Activated CD8-positive, alpha-beta memory T cell treated with anti-CD3 and anti-CD28 coated beads for 1 hour (primary cell): Measurements from ENCODE around the gene ZNF254.
"Not testable (repeated sequence)": the region's sequence is repeated elsewhere in the genome, so short reads cannot be mapped to it uniquely, and the experiment has no call there.

Source experiments
- DNase-seq, 2 donors: peaks; one replicate each; pipeline ENCODE4 v3.0.0-alpha.2; 2020; ENCODE audit warnings: low read depth in 1 of 2; ENCODE audit errors: extremely low read depth in 1 of 2

ZNF254 gene

DNA sequence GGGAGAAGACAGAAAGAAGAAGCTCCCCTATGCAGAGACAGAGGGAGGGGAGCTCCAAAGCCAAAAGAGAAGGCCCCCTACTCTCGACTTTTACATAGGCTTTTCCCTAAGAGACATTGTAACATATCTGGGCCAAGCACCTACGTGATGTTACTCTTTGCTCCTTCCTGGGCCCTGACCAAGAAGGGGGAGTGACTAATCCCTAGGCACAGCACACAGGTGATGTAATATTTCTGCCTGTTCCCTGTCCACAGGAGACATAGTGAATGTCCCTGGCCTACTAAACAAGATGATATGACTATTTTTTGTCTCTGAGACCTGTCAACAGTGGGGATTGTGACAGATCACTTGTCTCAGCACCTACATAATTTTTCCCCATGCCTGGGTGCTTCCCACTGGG, 15.9 kb upstream of the ZNF254 start:
- no peak for DNase-seq

DNA sequence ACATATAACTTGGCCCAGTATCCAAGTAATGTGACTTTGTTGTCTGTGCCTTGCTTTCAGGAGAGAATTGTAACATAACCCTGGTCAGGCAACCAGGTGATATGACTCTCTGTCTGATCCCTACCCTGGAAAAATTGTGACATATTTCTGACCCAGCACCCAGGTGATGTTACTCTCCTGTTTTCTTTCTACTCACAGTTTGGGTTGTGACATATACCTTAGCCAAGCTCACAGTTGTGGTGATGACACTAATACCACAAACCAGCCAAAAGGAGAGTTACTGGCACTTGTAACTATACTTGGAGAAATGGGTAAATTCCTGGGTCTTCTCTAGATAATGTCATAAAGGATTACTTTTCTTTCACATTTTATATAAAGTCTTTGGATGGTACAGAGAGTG, 14.3 kb upstream of the ZNF254 start:
- DNase-seq, result no peak

DNA sequence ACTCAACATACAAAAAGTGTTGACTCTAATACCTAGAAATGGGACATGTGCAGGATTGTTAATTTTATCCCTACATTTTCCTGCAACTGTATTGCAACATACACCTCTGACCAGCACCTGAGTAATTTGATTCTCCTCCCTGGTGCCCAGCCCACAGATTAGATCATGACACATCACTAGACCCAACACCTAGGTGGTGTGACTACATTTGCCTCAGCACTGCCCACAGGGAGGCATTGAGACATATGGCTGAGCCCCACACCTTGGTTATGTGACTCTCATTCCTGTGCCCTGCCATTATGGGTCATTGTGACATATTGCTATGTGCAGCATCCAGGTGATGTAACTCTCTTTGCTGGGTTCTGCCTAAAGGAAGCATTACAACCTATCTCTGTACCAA, 13.2 kb upstream of the ZNF254 start:
- no peak for DNase-seq

DNA sequence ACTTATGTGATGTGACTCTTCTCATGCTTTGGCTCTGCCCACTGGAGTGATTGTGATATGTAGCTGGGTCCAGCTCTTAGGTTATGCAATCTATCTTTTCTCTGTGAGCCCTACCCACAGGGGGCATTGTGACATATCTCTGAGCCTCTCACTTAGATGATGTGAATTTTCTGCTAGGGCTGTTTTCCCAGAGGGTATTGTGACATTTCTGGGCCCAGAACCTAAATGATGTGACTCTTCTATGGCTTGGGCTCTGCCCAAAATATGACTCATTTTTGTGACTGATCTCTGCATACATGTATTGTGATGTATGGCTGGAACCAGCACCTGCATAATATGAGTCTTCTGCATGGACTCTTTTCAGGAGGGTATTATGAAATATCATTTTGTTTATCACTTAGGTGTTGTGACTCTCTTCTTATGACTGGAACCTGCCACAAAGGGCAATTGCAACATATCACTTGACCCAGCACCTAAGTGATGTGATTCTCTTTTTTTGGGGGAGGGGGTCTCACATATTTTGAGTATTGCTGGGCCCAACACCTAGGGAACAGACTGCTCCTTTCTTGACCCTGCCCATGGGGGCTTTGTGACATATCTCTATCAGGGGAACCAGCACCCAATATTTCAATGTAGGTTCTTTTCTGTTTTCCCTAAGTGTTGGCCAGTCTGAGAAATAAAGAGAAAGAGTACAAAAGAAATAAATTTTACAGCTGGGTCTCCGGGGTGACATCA, 12.1 kb upstream of the ZNF254 start:
- no peak for DNase-seq

DNA sequence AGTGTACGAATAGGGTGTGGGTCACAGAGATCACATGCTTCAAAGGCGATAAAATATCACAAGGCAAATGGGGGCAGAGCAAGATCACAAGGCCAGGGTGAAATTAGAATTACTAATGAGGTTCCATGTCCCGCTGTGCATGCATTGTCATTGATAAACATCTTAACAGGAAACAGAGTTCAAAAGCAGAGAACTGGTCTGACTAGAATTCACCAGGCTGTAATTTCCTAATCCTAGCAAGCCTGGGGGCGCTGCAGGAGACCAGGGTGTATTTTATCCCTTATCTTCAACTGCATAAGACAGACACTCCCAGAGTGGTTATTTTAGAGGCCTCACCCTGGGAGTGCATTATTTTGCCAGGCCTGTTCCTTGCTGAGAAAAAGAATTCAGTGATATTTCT, 11.5 kb upstream of the ZNF254 start:
- not testable (repeated sequence) for DNase-seq

DNA sequence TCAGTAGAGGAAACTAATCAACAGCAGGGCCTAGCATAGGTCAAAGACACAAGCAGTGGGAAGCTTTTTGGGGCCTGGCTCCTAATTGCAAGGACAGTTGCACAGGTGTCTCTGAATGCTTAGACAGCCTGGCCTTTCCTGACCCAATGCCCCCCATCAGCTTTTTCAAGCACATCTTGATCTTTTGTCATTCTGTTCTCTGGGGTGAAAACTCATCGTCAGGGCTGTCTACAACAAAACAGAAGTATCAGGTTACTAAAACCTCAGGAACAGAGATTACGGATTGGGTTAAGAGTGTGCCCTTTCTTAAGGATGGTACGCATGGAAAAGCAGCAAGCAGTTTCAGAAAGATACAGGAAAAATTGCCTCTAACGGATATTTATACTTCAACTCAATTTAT, 8.3 kb upstream of the ZNF254 start:
- no peak for DNase-seq

DNA sequence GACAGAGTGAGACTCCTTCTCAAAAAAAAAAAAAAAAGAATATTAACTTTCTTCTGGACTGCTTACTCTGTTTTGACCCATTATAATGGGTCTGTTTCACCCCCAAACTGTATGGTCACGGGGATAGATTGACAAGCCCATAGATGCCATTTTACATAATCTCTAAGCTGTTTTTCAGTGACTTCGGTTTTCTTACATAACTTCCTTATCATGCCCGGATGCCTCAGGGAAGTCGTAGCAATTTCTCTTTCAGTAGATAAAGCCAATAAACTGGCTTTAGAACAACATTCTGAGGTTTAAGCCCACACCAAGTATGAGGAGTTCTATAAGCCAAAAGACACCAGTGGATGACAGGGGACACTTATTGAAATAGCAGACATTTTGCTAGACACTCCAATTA, 5.9 kb upstream of the ZNF254 start:
- no peak for DNase-seq

DNA sequence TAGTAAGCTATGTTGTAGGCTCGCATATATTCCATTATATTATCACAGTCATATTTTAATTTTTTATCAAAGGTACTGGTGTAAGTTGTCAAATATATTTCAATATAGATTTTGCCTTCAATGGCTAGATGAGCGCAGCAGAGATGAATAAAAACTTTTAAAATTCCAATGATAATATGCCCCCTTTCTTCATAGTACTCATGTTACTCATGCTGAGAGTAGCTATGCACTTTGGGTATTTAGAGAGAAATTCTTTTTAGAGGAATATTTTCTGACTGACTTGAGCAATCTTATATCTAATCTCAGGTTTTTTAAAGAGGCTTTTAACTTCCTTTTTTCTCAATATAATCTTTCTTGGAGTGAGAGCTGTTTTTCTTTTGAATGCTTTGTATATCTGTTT, 11.4 kb downstream of the ZNF254 start:
- no peak for DNase-seq

DNA sequence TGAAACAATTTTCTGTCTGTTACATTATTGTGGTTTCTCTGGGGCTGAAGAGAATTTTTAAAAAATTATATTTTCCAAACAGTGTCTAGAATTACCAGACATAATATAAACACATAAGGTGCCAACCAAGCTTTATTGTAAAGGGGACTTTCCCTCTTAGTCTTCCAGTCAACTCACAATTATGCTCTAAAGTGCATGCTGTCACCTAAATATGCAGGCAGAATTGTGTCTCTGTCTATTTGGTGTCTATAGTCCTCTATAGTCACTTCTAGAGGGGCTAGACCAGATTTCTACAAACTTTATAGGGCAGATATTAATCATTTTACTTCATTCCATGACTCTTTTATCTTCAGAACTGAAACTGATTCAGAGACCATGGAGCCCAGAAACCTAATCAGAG, 12.8 kb downstream of the ZNF254 start:
- no peak for DNase-seq

DNA sequence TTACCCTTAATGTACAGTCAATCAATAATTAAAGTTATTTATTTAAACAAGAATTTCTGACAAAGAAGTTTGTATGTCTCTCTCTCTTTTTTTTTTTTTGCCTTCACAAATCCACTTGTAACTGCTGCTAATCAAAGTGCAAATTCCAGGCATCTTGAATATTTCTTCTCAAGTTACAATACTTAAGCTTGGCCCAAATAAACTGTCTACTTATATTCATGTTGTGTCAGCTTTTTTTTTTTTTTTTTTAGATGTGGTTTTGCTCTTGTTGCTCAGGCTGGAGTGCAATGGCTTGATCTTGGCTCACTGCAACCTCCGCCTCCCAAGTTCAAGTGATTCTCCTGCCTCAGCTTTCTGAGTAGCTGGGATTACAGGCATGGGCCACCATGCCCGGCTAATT, 13.6 kb downstream of the ZNF254 start:
- not testable (repeated sequence) for DNase-seq

DNA sequence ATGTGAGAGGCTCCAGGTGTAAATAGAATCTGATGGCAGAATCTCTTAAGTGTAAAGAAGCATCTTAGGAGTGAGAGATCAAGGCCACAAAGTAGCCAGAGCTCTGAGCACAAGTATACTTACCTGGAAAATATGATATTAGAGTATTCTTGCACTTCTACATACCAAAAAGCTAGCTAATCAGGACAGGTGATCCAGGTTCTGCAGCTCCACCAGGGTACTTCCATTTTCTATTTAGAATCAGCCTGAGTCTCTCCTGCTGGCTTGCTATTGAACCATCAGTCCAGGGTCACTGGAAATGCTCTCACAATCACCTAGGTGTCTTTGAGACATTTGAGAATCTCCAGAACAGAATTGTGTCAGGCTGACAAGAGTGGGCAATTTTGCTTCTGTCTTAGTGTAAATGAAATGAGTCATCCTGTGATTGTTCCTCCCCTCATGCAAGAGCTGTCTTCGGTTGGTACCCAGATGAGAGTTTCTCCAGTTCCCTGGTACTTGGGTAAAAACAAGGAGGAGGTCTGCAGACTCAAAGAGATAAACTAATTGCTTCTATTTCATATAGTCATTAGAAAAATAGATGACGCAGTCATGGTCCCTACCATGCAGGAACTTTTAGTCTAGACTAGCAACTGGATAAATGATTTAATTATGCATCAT, 14.6 kb downstream of the ZNF254 start:
- DNase-seq, result no peak

DNA sequence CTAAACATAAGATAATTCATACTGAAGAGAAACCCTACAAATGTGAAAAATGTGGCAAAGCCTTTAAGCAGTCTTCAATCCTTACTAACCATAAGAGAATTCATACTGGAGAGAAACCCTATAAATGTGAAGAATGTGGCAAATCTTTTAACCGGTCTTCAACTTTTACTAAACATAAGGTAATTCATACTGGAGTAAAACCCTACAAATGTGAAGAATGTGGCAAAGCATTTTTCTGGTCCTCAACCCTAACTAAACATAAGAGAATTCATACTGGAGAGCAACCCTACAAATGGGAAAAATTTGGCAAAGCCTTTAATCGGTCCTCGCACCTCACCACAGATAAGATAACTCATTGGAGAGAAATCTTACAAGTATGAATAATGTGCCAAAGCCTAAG, 40.6 kb downstream of the ZNF254 start:
- DNase-seq, result no peak

DNA sequence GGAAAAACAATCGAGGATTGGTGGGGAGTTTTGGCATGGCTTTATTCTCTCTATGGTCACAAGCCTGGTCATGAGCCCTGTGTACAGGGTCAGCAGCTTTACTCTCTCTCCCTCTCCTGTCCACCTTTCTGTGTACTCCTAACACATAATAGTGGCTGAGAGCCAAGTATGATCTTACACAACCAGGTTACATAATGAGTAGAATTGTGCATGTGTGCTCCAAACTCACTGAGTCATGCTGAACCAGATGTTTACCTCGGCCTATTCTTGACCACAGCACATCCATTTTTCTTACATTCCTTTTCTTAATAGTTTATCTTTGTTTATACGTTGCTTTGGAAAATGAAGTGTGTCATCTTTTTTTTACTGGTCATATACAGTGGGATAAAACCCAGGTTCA, 53.1 kb downstream of the ZNF254 start:
- DNase-seq, result no peak

DNA sequence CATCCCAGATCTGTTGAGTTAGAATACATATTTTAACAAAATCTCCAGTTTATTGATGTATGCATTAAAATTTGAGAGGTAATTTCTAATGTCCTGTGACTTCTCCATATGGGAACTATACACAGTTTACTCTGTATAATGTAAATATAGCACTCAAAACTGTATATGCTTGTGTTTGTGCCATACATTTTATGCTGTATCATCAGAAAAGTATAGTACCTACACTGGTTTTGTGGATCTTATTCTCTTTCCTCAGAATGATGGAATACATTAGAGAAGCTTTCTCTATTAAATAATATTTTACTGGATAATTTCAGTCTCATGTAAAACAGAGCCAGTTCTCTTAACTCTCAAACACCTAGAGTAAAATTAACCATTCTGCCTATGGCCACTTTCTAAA, 53.6 kb downstream of the ZNF254 start:
- DNase-seq, result no peak

DNA sequence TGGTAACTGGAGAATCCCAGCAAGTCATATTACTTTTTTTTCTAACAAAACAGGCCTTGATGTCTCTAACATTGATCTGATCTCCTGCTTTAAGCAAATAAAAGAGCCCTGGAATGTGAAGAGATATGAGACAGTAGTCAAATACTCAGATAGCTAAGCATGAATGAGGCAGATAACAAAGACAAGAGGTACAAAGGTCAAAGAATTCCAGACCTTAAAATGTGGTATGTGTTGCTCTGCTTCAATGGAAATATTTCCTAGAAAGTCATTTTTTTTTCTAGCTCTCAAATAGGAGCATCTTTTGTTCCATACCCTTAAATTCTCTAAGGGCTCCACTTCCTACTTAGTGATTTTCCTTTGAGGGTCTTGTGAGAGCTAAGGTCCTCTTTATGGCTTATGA, 54.6 kb downstream of the ZNF254 start:
- no peak for DNase-seq

DNA sequence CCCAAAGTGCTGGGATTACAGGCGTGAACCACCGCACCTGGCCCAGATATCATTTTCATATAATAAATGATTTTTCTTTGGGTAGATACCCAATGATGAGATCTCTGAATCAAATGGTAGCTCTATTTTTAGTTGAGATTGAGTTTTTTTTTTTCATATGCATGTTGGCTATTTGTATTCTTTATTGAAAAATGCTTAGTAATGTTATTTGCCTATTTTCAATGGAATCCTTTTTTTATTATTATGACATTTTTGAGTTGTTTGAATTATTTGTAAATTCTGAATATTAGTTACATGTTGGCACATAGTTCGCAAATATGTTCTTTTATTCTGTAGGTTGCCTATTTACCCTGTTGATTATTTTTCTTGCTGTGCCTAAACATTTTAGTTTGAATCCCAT, 55.8 kb downstream of the ZNF254 start:
- DNase-seq, result no peak

DNA sequence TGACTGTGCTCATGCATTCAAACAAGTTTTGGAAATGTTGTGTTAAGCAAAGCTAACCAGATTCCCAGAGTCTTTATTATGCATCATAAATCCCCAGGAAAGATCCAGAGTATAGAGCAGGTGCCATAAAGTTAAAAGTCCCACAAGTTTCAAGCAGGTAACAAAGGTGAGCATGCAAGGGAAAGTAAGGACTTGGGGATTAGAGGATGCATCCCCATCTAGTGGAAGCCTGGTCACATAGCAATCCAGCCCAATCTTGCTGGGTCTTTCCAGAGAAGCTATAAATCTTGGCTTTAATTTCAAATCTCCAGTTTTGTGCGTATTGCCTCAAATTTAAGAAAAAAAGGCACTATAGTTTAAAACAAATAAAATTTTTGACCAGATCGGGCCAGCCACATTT, 72.7 kb downstream of the ZNF254 start:
- DNase-seq, result no peak

DNA sequence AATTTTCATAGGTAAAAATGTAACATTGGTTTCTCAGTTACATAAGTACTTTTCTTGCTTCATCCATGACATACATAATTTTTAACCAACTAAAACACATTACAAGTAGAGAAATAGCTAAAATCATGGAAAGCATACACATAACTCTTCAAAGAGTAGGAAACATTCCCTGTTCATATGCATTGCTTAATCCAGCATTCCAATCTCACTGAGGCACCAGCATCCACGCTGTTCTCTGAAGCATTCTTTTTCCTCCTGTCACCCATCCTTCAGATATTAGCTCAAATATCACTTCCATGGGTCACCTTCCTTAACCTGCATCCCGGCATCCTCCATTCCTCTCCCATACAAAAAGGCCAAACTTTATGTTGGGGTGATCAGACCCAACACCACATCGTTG, 79.1 kb downstream of the ZNF254 start:
- no peak for DNase-seq

DNA sequence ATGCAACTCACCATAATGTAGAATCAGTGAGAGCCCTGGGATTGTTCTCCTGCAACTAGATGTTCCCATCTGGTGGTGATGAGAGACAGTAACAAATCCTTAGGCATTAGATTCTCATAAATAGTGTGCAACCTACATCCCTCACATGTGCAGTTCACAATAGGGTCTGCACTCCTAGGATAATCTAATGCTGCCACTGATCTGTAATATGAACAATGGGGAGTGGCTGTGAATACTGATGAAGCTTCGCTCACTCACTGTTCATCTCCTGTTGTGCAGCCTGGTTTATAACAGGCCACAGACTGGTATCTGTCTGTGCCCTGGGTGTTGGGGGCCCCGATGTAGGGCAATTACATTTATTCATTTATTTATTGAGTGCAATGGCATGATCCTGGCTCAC, 86.9 kb downstream of the ZNF254 start:
- no peak for DNase-seq

DNA sequence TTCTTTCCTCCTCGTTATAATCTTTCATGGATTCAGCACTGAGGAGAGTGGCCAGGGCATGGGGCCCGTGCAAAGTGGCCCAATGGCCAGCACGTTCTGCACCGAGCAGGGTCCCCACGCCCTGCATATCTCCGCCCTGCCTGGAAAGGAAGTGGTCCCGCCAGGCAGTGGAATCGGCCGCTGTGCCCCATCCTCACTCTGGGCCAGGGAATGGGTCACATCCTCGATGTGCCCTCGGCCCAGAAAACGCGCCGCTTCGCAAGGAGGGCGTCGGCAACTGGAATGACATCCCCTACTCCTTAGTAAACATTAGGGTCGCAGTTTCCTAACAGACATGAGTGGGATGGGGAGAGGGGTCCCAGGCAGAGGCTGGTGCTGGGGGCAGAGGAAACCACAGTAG, 90.7 kb downstream of the ZNF254 start:
- DNase-seq, result no peak

DNA sequence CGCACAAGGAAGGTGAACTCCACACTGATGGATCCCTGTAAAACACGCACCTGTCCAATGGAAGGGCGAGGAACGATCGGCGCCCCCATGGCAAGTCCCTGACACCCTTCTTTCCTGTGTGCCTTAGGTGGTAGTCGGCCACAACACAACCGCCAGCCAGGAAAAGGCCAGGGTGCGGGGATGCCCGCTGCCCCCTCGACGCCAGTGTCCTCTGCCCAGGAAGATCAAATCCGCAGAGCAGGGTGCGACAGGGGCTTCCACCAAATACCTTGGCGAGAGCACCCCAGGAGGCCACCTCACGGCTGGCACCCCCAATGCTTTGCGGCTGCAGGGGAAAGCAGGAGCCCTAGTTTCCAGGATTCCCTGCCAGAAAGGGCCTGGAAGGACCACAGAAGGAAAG, 91.2 kb downstream of the ZNF254 start:
- no peak for DNase-seq
